NCI-H2227 treated with DMSO at 0.1 percent for 48 hours (cell line): ENCODE results near the gene RBM41.
"Not testable (repeated sequence)": the region's sequence is repeated elsewhere in the genome, so short reads cannot be mapped to it uniquely, and the experiment has no call there.

Experiments used
- DNase-seq: peaks from one replicate; lab custom pipeline; 2025; lab: John Stamatoyannopoulos, UW

The RBM41 gene

DNA sequence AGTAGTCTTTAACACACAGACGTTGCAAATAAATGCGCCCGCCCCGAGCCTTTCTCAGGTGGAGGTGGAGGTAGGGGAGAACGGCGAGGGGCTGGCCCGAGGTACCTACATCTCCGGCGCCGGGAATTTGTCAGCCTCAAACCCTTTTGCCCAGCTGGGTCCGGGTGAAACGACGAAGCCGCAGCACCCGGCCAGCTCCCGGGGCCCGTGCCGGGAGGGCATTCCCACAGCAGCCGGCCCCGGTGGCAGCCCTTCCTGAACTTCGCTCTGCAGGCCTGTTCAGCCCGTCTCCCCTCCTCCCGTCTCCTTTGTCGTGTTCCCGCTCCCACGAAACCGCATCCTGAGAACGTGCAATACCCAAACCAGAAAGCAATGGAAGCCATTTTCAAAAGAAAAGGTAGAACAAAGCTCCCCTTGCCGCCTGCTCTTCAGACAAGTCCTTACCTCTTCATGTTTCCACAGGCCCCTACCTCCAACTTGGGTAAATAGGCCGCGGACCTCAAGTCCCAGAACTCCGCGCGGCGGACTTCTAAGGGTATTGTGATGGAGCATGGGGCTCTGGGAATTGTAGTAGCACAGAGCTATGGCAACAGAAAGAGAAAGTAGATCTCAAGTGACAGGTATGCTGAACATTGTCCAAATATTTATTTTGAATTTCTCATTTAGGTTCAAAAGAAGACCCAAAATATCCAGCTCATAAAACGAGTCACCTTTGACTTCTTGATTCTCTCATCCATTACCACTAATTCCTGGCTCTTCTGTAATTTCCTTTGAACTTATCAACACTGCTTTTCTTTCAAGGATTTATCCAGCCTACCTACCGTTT, at the start of gene RBM41:
TSS of gene RBM41 (minus strand) at position 501 of the 826 bp plus-strand sequence. CDS start at position 452, 49 bp downstream.
- DNase-seq = peak; percentile 78

GRCh38 chrX:107168257-107168656, 49.6 kb upstream of the RBM41 start:
- no peak for DNase-seq

DNA sequence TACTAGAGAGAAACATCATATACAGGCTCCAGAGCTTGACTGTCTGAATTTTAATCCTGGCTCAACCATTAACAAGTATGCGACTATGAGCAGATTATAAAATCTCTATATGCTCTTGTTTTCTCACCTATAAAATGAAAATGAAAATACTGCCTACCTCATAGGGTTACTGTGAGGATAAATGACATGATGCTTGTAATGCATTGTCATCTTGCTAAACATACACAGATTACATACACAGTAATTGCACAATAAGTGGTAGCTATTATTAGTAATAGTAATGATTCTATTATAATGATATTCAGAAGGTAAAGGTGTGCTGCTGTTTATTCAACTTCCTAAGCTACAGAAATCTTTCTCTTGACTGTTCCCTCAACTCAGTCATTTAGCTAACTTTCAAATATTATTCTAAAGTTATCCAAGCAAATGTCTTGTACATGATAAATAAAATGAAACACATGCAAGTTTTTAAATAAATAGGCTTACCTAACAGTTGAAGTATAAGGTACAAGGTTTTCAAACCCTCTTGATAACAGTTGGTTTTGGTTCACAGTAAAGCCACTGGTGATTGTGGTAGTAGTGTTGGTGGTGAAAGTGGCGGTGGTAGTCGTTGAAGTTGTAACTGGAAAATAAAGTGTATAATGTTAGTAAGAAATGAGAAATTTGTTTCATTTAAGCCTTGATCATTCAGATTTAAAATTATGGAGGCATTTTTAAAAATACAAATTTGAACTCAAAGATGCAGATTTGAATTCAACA, 48.7 kb upstream of the RBM41 start:
- DNase-seq = no peak

DNA sequence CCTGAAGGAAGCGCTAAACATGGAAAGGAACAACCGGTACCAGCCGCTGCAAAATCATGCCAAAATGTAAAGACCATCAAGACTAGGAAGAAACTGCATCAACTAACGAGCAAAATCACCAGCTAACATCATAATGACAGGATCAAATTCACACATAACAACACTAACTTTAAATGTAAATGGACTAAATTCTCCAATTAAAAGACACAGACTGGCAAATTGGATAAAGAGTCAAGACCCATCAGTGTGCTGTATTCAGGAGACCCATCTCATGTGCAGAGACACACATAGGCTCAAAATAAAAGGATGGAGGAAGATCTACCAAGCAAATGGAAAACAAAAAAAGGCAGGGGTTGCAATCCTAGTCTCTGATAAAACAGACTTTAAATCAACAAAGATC, 39.0 kb upstream of the RBM41 start:
- not testable (repeated sequence) for DNase-seq

- DNase-seq = not testable (repeated sequence)
Measured at GRCh38 chrX:107155621-107156430, 37.2 kb upstream of the RBM41 start.

- no peak for DNase-seq
Measured at GRCh38 chrX:107154787-107155620, 36.4 kb upstream of the RBM41 start.

- no peak for DNase-seq
Measured at GRCh38 chrX:107153005-107153404, 34.4 kb upstream of the RBM41 start.

DNA sequence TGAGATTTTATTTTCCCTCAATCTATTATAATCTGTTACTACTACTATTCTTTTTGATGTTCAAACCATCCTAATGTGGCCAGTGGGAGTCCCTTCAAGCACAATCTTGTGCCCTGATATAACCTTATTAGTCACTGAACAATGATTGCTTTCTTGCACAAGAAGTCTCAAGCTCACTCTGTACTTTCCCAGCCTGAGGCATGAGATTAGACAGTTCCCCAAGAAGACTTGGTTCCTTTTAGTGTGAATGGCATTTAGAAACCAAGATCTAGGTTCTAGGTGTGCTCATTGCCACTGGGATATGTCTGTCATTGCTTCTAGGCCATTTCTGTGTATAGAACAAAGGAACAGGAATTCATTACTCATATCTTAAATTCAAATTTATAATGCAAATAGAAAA, 28.0 kb upstream of the RBM41 start:
- no peak for DNase-seq

DNA sequence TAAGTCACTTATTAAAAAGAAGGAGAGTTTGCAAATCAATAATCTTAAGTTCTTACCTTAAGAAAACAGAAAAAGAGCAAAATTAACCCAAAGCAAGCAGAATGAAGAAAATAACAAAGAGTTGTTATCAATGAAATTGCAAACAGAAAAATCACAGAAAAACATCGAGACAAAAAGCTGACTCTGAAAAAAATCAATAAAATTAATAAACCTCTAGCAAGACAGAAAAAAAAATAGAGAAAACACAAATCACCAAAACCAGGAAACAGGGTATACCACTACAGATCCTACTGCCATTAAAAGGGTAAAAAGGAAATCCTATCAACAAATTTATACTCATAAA, 17.3 kb upstream of the RBM41 start:
- DNase-seq = no peak

DNA sequence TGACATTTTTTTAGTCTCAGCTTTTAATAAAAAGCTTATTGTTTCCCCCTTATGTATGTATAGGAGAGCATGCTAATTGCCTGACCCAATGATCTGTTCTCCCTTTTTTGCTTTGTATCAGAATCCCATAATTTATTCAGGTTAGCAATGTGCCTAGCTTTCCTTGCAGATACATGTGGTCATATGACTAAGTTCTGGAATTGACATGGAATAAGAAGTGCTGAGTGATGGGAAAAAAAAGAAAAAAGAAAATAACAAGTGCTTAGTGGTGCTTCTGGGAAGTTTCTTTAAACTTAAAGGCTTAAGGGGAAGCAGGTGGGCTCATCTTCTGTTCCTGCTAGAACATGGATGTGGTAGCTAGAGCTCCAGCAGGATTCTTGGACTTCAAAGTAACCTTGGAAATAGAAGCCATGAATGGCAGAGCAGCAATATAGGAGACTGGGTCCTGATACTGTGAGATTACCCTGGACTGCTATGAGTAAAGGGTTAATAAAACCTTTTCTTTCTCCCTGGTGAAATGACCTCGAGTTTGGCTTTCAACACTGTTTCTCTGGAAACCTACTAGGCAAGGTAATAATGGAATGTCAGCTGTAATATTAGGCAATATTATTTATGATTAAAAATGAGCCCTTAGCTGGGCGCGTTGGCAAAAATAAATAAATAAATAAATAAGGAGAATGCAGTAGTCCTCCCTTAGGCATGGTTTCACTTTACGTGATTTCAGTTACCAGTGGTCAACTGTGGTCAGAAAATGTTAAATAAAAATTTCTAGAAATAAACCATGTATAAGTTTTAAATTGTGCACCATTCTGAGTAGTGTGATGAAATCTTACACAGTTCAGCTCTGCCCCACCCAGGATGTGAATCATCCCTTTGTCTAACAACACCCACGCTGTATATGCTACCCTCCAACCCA, 16.7 kb upstream of the RBM41 start:
- DNase-seq = no peak

- no peak for DNase-seq
Measured at GRCh38 chrX:107123750-107124149, 5.1 kb upstream of the RBM41 start.

- no peak for DNase-seq
Measured at GRCh38 chrX:107119283-107119682, 661 bp upstream of the RBM41 start.

- DNase-seq = no peak
Measured at GRCh38 chrX:107117993-107118321, 665 bp downstream of the RBM41 start.

GRCh38 chrX:107107459-107107858, 11.2 kb downstream of the RBM41 start:
- DNase-seq = no peak

- no peak for DNase-seq
Measured at GRCh38 chrX:107102980-107103379, 15.6 kb downstream of the RBM41 start.

GRCh38 chrX:107076158-107076557, 42.5 kb downstream of the RBM41 start:
- DNase-seq = no peak

DNA sequence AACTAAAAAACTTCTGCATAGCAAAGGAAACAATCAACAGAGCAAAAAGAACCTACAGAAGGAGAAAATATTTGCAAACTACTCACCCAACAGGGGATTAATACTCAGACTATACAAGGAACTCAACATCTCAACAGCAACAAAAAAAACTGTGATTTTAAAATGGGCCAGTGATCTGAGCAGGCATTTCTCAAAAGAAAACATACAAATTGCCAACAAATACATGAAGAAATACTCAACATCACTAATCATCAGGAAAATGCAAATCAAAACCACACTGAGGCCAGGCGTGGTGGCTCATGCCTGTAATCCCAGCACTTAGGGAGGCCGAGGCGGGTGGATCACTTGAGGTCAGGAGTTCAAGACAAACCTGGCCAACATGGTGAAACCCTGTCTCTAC, 60.9 kb downstream of the RBM41 start:
- DNase-seq = not testable (repeated sequence)

DNA sequence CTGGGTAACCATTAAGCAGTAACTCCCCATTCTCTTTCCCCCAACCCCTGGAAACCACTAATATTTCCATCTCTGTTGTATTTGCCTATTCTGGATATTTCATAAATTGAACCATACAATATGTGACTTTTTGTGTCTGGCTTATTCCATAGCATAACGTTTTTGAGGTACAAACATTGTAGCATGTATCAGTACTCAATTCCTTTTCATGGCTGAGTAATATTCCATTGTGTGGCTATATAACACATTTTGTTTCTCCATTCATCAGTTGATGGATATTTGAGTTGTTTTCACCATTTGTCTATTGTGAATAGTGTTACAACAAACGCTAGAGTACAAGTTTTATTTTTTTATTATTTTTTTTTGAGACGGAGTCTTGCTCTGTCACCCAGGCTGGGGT, 63.6 kb downstream of the RBM41 start:
- no peak for DNase-seq

DNA sequence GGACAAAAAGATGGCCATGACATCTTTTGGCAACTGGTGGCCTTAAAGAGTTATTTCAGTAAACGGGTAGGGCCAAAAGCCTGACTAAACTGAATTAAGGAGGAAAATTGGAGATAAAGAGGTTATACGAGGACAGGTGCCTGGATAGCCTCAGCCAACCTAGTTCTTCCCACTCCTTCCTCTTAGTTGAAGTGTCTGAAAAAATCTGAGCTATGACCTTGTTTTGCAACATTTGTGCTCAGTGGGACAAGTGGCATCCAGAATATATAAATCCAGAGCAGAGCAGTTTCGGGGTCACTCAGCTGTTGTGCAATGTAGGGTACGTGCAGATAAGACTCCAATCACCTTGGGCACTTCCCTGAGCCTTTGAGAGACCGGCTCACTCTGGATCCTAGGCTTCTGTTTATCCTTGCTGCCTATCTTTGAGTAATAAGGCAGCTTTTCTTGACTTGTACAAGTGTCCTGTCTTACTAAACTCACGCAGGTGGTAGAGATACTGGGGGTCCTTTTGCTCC, 68.4 kb downstream of the RBM41 start:
- no peak for DNase-seq

GRCh38 chrX:107047622-107048021, 71.0 kb downstream of the RBM41 start:
- no peak for DNase-seq
